HG03039 (cell line): ENCODE measurements around the gene GNAO1.

ENCODE experiments used
- ATAC-seq: cut with Tn5 transposase; IDR thresholded peaks from one replicate; pipeline ENCODE4 v1.9.1; 2021; ENCODE audit warnings: mild to moderate bottlenecking, moderate library complexity; ENCODE audit not compliant: unreplicated experiment

The GNAO1 gene

DNA sequence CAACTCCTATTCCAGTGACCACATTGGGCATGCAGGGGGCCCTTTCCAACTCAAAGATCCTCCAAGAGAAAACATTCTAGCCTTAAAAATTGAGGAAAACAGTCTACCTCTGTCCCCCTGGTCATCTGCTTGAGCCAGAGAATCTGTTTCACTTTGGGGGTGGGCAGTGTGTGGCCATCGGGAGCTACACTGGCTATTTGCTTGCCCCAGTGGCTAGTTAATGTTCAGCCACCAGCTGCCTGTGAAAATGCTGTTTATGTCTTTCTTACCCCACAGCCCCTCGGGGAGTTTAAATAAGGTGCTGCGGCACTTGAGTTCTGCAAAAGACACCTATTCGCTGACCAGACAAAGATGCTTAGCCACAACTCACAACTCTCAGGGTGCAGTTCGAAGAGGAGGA is 43.4 kb downstream of the GNAO1 start:
- ATAC-seq, result no peak

DNA sequence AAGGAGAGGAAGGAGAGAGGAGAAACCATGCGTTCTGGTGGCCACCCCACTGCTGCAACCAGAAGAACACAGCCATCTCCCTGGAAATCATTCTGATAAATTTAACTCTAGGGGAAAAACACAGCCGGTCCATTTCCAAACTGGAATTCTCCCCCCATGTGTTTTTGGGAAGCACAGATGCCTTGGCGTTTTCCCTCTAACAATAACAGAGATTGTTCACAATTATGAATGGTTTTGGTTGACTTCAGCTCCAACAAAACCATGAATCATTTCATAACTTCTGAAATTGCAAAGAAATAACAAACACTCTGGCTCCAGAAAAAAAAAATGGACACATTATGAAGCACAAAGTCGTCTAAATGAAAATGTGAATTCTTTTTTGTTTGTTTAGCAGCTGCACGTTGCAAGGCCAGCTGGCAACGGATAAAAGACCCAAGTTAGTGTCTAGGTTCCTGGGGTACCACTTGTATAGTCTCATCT is 46.2 kb downstream of the GNAO1 start:
- ATAC-seq, result no peak

DNA sequence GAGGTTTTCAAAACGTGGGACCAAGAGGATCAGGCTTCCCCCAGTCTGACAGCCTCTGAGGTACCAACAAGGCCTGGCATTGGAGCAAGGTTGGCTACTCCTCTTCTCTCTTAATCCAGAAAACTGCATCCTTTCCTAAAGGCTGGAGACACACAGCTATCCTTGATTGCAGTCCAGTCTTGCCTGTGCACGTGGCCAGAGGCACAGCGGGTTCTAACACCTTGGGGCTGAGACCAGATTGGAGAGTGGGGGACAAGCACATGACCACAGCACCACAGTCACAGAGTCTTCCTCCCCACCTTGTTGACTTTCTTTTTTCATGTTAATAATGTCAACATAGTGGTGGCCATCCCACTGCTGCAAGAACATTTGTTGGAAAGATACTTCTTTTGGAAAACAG is 46.9 kb downstream of the GNAO1 start:
- ATAC-seq, result no peak

DNA sequence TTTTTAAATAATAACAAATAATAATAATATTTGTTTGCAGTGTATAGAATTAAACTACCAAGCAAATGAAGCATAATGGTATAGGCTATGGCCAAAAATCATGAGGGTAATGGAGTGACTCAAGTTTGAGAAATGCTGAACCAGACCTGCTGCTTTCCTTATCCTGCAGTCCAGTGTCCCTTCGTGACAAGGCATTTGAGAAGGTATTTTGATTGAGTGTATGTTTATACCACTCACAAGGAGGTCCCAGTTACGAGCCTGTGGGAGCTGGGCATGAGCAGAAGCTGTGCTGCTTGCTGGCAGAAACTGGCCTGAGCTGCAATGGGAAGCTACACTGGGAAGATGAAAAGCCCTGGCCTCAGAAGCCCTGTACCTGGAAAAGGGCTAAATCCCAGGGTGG is 50.3 kb downstream of the GNAO1 start:
- ATAC-seq, result no peak

DNA sequence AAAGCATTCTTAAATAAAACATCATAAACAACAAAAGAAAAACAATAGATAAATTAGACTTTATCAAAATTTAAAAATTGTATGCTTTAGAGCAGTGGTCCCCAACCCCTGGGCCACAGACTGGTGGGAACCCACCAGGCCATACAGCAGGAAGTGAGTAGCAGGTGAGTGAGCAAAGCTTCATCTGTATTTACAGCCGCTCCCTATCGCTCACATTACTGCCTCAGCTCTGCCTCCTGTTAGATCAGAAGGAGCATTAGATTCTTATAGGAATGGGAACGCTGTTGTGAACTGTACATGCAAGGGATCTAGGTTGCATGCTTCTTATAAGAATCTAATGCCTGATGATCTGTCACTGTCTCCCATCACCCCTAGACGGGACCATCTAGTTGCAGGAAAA is 51.5 kb downstream of the GNAO1 start:
- ATAC-seq, result no peak

DNA sequence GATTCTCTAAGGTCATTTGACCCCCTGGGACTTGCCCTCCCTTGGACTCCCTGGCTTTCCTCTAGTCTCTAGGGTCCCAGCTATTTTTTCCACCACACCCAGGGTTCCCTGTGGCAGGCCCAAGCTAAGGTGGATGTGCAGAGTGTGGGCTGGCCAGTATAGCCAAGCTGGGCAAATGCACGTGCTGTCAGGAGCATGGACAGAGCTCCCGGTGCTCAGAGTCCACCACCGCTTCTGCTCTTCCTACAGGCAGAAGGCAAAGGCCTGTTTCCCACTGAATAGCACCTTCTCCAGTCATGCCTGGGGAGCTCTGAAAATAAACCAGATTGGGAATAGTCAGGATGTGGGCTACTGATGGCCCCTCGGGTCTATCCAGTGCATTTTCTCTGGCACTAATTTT is 53.3 kb downstream of the GNAO1 start:
- no peak for ATAC-seq

DNA sequence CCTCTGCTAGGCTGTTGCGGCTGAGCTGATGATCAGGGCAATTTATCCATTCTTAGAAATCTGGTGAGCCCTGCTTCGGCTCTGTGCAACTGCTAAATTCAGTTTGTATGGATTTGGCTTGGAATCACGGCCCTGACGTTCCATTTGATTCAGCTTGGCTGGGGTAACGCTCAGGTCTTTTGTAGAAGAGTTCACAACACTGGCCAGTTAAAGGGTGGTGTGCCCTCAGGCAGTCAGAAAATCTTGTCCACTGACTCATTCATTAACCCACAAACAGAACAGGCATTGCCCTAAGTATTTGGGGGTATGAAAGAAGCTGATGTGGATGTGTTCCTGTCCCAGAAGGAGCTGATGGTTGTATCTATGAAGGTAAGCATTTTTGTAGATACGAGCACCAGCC is 53.9 kb downstream of the GNAO1 start:
- ATAC-seq, result no peak

DNA sequence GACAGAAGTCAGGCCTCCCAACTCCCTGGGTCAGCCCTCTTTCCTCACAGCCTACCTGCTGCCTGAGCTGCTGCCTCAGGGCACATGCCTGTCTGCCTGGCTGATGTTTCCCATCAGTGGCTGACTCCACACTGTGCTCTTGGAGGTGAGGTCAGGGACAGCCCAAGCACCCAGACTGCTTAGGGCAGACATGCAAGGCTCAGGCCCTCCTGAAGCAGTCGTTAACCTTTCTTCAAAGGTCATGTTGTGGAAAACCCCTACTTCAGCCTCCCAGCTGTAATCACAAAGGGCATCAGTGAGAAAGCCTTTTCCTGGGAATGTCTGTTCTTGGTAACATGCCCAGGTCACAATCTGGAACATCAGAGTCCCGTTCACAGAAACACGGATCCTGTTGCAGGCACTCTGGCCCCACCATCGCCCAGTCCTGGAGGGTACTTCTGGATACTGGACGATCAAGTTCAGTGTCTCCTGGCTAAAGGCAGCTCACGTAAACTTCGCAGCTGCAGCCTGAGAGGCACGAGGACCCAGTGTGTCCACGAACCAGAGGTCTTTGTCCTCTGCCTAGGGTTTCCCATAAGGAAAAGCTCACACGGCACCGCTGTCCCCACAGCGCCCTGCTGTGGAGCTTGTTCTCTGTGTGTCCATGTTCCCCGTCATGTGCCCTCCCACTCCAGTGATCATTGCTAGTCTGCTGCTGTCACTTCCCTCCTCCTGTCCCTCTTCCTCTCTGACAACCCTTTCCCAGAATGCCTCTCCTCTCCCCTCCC is 54.9 kb downstream of the GNAO1 start:
- ATAC-seq, result no peak

DNA sequence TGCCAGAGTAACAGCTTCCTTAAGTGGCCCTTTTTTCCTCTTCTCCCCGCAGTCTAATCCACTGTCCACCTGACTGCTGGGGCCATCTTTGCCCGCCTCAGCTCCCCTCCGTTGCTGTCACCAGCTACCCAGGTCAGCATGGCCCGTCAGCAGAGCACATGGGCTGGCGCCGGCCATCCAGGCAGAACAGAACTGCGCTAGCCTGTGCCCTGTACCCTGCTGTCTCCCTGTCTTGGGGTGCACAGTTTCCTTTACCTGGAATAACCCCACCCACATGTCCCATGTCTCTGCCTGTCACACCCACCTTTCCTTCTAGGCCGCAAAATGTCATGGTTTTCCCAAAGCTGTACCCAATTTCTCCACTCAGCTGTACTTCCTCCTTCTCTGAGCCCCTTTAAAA is 55.7 kb downstream of the GNAO1 start:
- ATAC-seq, result no peak

DNA sequence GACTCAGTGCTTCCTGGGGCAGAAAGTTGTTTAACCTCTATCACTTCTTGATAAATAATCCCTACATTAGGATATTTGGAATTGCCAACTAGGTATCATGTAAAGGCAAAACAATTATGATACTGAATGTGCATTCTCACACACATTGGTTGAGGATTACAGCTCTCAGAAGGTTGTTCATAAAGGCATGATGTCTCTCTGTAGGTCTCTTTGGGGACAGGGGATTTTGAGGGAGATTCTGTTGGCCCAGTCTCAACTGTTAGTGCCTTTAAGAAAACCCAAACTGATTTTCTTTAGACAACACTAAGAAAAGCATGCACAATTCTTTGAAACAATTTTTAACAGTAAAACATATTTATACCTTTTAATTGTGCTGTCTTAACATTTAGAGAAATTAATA is 56.5 kb downstream of the GNAO1 start:
- no peak for ATAC-seq

DNA sequence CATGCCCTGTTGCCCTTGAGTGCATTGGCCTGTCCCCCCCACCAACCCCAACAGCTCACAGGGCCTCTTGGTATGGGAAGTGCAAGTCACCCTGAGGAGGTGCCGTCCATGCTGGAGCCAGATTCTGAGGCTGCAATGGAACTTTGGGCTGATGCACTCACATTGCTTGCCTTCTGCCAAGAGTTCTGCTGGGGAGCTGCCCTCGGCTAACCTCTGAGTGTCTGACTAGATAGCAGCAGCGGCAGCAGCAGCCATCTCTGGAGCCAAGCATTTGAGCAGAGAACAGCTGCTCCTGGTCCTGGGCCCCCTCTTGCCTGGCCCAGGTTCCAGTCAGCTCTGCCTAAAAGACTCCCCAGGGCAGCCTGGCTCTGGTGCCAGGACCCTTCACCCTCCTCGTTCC is 61.5 kb downstream of the GNAO1 start:
- ATAC-seq, result no peak

DNA sequence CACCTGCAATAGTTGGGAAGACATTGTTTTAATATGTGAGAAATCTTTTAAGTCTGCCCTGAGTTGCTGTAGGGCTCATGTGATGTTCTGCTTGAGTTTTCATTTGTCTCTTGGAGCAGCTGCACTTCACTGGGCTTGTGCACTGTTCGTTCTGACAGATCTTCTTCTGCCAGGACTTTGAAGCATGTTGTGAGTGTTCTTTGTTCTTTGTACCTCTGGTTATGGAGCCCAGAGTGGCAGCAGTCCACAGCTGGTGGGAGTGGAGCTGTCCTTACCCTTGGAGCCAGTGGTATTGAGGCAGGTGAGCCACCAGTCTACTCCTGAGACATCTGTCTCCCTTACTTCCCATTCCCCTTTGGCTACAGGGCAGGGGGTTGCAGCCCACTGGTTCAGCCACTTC is 64.6 kb downstream of the GNAO1 start:
- ATAC-seq, result no peak

DNA sequence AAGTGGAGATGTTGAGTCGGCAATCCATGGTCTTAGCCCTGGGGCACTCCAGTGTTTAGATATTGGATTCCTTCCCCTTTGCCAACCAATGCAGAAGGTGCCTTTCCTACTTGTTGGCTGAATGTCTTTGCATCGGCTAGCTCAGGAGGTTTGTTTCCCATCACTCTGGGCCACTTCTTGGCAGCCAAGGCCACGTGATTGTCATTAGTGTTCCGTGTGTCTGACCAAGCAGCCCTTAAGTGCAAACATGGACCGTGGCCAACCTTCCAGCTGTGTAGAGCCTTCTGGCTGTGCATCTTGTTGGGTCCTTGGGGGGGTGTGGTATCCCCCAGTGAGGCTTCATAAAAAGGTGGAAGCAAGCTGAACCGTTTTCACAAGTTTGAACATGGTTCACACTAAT is 66.0 kb downstream of the GNAO1 start:
- ATAC-seq, result no peak

DNA sequence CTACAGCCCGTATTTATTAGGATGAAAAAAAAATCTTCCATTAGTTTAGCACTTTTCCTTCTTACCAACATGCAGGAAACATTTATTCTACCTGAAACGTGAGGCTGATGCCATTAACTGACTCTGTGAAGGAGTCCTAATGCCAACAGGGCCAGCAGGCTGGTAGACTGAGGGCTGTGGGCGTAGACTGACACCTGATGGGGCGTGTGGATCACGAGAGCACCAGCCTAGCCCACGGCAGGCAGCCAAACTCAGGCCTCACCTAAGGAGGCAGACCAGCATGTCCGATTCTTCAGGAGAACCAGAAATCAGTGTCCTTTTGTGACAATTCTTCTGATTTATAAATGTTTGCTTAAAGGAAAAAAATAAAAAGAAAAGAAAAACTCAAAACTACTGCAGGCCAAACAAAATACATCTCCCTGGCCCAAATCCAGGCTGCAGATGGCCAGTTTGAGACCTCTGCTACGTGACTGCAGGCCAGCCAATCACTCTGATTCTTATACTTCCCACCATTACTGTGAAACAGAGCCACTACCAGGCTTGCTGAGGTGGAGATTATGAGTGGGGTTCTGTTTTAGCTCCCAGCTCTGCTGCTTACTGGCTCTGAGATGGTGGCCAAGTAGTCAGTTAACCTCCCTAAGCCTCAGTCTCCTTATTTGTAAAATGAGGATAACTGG is 66.5 kb downstream of the GNAO1 start:
- ATAC-seq, result no peak

DNA sequence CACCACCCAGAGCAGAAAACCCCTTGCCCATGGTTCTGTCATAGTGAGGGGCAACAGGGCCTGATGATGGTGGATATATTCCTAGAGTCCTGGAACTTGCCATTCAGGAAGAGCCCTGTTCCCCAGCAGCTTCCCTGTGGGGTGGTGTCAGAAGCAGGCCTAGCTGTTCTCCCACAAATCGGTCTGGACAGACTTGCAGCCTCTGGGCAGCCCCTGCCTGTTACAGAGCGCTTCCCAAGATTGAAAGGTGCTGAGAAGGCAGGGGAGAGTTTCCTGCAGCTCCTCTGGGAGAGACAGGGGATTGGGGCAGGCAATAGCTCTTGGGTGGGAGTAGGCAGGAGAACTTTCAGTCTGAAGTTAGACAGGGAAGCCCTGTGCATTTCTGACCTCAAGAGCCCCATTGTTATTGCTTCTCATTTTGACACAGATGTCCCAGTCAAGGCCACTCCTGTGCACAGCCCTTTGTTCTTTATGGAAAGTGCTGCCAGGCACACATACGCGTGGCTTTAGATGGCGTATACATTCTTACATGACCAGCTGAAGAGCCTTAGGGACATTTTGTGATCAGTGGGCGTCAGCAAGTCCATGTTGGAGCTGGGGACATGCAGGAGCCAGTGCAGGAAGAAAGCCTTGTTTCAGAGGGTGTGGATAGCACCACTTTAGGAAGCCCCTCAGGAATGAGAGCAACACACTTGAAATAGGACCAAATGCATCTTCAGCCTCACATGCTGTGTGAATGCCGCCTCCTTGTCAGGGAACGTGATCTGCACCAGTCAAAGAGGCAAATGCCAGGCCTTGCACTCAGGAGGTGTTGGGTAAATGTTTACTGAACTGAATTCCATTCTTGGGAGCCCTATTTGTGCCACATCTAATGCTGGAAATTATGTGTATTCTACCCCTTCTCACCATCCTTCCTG is 67.5 kb downstream of the GNAO1 start:
- no peak for ATAC-seq

DNA sequence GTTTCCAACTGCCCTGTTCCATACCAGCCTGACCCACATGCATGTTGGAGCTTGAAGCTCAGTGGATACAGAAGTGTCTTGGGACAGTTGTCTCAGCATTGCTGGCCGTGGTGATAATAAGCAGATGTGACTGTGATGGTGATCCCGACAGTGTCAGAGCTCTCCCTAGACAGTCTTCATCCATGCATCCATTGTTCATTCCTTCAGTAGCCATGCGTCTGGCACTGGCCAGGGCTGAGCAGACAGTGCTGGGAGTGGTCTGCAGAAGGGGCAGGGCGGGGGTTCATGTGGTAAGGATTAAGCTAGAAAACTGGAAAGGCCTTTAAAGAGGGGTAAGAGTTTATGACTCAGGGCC is 68.1 kb downstream of the GNAO1 start:
- ATAC-seq, result no peak

DNA sequence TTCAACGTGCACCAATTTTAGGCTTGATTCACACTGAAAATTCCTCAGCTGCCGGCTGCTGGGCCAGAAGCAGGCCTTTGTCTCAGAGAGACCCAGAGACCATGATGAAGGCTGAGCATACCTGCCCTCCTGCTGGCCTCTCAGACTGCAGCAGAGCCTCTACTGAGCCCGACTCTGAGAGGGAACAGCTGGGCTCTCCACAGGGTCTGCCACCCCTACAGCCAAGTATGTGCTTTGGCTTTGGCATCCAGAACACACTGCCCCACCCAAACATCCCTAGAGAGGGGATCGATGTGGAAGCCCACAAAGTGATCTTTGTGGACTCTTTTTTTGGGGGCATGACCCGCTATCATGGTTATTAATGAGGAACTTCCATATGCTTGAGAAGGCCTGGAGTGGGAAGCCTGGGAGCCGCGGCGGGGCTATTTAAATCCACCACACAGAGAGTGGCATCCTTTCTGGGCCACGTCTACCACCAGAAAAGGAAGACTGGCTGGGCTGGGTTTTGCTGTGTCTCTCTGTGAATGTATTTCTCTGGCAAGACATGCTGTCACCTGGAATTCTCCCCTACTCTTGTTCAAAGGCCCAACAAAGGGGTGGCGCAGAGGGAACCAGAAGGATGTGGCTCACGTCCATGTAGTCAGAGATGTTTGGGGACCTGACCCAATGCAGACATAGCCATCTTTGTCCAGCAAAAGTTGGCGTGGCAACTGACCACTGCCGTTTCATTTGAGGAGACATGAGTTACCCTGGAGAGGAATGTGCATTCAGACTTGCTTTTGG is 69.3 kb downstream of the GNAO1 start:
- ATAC-seq, result no peak

DNA sequence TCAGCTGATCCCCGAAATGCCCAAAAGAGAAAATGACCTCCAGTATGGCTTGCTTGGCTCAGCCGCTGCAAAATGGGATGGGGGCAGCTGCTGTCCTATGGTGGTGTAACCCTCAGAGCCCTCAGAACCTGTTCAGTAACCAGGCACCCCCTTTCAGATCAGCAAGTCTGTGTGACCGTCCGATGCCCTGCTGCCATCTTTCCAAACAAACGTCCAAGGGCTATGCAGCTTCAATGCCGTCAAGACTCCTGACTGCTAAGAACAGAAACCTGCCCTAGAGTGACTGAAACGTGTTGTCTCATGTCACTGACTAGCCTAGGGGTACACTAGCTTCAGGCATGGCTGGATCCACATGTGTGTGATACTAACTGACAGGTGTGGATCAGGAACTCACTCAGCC is 70.4 kb downstream of the GNAO1 start:
- no peak for ATAC-seq

DNA sequence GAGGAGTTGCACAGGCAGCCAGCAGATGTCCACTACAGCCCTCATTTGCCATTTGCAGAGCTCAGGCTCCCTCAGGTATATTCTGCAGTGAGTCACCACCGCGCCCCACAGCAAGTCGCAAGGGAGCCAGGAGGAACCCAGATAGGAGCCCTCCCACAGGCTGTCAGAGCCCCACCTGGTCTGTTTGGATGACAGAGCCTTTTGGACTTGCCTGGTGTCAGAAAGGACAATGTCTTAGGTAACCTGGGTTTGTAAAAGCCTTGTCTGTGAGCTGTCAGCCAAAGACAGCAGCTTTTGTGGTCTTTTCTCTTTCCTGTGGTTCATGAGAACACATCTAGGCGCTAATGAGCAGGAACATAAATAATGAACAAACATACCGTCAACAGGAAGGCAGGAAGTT is 70.9 kb downstream of the GNAO1 start:
- no peak for ATAC-seq

DNA sequence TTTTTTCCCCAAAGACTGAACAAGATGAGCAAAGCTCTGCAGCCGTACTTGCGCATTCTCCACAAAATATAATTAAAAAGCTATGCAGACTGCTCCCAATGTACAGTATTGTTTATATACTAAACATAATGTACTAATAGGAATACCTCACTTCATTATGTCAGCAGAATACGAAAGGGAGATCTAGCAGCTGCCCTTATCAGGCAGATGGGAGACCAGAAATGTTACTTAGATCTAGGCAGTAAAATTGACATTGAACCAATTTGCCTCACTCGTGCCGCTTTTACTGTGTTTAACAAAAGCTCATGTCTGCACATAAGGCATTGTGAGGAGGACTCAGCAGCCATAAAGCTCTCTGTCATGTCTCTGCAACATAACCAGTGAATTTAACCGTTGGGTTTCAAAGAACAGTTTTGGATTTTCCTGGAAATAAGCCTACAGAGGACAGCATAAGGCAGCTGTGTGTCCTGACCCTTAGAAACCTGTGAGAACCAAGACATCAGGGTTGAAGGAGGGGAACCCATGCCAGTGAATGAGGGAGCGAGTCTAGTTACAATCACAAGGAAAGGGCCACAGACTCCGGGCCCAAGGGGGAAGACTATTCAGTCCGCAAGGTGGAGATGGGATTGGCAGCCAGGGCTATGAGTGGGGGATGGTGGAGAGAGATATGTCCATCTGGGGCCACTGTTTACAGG is 71.4 kb downstream of the GNAO1 start:
- ATAC-seq, result no peak
